Astrocyte of the cerebellum (primary cell): ENCODE results near the gene OSGIN1.
"Not testable (repeated sequence)": the region's sequence is repeated elsewhere in the genome, so short reads cannot be mapped to it uniquely, and the experiment has no call there.

Experiments
- DNase-seq: peaks from one replicate; pipeline ENCODE4 v3.0.0-alpha.2; 2011; ENCODE audit warnings: low read depth
- H3K4me3 ChIP-seq: 2 replicates; pipeline ENCODE4 v1.5.1; 2011; ENCODE audit warnings: mild to moderate bottlenecking, low read depth, low read length, moderate library complexity
- in situ Hi-C: cut with HindIII; loops from 2 replicates; pipeline ENCODE4 v1.10.0; 2017; ENCODE audit warnings: low sequenced_read_pairs
- TF ChIP-seq, protein P1 (sequence below): IDR thresholded peaks from 2 replicates; pipeline ENCODE4 v1.5.1; 2012; ENCODE audit warnings: low read length, low read depth, moderate library complexity, mild to moderate bottlenecking; ENCODE audit errors: missing control alignments

OSGIN1 gene

DNA sequence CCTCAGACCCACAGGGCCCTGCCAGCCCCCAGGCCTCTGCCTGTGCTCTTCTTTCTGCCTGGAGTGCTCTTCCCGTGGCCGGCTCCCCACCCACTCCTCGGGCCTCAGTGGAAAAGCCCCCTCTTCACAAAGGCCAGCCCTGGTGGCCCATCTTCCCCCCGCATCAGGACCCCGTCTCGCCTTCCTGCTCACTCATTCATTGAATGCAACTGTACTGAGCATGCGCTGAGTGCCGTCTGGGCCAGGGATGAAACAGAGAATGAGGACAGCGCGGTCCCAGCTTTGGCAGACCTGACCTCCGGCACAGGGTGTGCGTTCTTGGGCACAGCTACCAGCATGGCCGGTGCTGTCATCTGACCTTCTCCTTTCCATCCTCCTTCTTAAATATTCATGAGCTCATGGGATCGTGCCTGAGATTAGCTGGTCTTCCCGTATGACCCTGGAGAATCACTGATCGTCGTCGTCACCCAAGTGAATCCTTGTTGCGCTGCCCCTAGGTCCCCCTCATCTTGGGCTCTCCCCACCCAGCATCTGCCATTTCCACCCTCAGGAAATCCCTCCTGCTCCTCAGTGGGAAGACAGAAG is 16.4 kb upstream of the OSGIN1 start:
- no peak for DNase-seq
- H3K4me3 ChIP-seq: no peak overlapping the region
- TF ChIP-seq, protein P1, sequence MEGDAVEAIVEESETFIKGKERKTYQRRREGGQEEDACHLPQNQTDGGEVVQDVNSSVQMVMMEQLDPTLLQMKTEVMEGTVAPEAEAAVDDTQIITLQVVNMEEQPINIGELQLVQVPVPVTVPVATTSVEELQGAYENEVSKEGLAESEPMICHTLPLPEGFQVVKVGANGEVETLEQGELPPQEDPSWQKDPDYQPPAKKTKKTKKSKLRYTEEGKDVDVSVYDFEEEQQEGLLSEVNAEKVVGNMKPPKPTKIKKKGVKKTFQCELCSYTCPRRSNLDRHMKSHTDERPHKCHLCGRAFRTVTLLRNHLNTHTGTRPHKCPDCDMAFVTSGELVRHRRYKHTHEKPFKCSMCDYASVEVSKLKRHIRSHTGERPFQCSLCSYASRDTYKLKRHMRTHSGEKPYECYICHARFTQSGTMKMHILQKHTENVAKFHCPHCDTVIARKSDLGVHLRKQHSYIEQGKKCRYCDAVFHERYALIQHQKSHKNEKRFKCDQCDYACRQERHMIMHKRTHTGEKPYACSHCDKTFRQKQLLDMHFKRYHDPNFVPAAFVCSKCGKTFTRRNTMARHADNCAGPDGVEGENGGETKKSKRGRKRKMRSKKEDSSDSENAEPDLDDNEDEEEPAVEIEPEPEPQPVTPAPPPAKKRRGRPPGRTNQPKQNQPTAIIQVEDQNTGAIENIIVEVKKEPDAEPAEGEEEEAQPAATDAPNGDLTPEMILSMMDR: no peak
- in situ Hi-C loops: no loop called here

DNA sequence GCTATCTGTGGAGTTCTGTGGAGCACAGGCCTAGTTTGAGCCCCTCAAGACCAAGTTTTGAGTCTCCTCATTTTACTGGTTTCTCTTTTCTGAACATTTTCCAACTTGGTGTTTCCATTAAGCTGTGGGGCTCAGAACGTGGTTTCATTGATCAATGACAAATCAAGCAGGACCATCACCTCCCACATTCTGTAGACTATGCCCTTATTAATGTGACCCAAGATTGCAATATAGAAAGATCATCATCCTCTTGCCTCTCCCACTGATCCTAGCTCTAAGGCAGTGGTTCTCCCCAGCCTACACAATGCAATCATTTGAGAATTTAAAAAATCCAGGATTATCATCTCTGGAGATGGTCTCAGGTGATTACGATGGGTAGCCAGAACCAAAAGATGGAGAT is 15.8 kb upstream of the OSGIN1 start:
- in situ Hi-C loops: no loop called here
- TF ChIP-seq, protein P1: no peak
- no peak overlapping the region for H3K4me3 ChIP-seq
- DNase-seq: no peak

DNA sequence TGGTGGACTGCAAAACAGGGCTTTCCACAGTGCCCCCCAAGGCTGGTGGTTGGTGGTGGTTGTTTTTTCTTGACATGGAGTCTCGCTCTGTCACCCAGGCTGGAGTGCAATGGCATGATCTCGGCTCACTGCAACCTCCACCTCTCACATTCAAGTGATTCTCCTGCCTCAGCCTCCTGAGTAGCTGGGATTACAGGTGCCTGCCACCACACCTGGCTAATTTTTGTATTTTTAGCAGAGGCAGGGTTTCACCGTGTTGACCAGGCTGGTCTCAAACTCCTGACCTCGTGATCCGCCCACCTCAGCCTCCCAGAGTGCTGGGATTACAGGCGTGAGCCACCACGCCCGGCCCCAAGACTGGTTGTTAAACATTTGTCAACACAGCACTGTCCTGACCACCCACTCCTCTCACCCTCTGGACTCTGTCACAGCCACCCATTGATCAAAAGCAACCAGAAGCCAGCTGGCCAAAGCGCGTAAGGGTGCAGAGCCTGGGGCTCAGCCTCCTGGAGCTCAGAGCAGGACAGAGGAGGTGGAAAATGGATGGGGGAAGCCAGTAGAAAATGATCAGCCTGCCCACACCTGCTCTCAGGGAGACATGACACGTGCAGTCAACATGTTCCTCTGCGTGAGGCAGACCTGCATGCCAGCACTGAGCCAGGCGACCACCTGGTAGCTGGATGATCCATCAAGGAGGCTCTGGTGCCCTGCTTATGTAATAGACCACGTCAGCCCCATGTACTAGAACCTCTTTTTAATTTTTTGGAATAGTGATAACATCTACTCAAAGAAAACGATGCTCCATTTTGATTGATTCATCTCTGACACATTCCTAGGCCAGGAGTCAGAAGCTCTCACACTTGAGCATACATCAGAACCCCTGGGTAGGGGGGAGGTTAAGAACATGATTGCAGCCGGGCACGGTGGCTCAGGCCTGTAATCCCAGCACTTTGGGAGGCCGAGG is 14.8 kb upstream of the OSGIN1 start:
- TF ChIP-seq, protein P1: no peak
- DNase-seq: no peak
- in situ Hi-C loops: no loop called here

DNA sequence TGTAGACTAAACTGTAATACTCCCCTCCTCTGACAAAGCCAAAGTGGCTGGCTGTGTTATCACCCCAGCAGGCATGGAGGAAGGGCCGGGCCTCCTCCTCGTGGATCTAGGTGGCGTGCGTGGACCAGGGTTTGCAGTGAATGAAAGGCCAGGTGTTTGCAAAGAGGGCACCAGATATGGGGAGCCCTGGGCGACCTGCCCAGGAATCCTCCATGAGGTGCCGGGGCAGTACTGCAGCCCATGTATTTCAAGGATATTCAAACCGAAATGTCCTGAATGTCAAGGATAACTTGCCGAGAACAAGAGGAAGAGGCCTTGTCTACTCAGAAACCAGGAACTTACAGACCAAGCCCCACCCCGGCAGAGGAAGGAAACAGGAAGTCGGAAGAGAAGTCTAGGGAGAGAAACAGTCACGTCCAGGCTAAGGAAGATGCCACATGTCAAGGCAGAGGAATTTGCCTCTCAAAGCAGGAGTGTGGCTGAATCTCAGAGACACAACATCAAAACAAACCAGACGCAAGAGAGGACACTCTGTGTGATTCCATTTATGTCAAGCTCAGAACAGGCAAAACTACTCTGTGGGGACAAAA is 13.7 kb upstream of the OSGIN1 start:
- no peak overlapping the region for H3K4me3 ChIP-seq
- TF ChIP-seq, protein P1: no peak
- in situ Hi-C loops: no loop called here
- no peak for DNase-seq

More for the DNA sequence above, 14.8 kb upstream of the OSGIN1 start:
- no peak overlapping the region for H3K4me3 ChIP-seq

DNA sequence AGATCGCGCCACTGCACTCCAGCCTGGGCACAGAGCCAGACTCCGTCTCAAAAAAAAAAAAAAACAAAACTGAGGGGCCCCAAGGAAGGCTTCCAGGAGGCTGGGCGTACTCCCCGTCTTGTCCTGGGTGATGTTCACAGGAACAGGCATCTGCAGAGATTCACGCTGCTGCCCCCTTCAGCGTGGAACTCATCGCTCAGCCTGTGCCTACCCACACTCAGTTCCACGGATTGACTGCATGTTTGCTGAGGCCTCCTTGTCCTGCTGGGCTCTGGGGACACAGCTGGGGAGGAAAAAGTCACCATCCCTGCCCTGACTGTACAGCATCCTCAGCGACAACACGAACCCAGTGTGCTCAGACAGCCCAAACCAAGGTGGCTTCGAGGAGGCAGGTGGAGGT is 12.9 kb upstream of the OSGIN1 start:
- no peak overlapping the region for H3K4me3 ChIP-seq
- in situ Hi-C loops: no loop called here
- no peak for DNase-seq
- TF ChIP-seq, protein P1: no peak

DNA sequence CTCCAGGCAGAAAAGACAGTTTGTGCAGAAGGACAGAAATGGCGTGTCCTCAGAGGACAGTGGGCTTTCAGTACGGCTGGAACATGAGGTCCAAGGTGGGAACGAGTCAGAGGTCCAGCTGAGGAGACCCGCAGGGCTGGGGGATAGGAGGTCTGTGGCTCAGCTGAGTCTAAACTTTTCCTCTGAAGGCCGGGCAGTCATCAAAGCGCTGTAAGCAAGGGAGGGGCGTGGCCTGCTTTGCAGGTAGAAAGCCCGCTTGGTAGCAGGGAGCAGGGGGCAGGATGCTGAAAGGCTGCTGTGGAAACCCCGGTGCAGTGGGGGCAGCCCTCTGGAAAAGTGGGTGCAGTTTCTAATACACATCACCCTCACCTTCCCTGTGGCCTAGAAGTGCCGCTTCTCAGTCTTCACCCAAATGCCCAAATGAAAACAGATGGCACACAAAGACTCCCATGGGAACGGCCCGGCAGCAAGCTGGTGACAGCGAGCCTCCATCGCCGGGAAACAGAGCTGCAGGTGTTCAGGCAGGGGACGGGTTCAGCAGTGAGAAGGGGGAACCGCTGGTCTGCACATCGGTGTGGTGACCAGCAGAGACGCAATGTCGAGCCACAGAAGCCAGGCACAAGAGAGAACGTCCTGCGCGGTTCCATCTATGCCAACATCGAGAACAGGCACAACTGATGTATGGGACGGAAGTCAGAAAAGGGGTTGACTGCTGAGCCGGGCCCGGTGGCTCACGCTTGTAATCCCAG is 12.2 kb upstream of the OSGIN1 start:
- DNase-seq: no peak
- in situ Hi-C loops: no loop called here
- H3K4me3 ChIP-seq: no peak overlapping the region
- TF ChIP-seq, protein P1: no peak

DNA sequence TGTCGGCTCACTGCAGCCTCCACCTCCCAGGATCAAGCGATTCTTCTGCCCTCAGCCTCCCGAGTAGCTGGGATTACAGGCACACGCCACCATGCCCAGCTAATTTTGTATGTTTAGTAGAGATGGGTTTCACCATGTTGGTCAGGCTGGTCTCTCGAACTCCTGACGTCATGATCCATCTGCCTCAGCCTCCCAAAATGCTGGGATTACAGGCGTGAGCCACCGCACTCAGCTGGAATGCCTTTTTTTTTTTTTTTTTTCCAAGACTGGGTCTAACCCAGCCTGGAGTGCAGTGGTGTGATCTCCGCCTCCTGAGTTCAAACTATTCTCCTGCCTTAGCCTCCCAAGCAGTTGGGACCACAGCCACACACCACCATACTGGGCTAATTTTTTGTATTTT is 11.5 kb upstream of the OSGIN1 start:
- in situ Hi-C loops, DNase-seq, H3K4me3 ChIP-seq: not testable (repeated sequence)
